ENCODE results near the gene ESRRA. TPM values are rescaled to one million over a fixed set of nuclear protein-coding genes. Genes with fewer than 3 reads are reported as not detected.

Gene ESRRA
- total RNA-seq, 4 donors from 2014 or later, result 49.2 to 108 (median 79.3) TPM

DNA sequence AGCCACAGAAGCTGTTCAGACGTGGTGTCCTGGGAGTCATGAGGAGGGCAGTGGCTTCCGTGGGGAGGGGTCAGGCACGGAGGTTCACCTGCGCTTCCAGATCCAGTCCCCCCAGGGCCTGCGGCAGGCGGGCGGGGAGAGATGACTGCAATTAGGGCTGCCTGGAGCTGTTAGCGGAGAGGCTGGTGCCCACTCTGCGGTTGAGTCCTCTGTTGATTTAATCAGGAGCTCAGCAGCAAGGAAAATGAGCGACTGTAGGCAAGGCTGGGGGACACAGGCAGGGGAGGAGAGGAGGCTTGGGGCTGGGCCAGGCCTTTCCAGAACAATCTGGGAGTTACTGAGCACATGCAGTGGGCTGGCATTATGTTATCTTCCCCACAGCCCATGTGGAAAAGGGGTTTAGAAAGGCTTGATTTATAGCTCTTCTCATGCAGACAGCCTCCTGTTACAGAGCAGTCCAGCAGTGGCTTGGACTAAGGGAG lies 40.9 kb upstream of the ESRRA start:
- intact Hi-C loops (cut with DNase I; ENCODE audit: low total_unique reads), result no loop called here
- DNase-seq (ENCODE audit: low spot score in 2 of 2), result no peak
- H3K4me3 ChIP-seq (ENCODE audit: low read depth, poor library complexity, severe bottlenecking), result no peak overlapping the region
- no peak for TF ChIP-seq POLR2A (IDR thresholded peaks at IDR 0.05)
- TF ChIP-seq, protein P1, sequence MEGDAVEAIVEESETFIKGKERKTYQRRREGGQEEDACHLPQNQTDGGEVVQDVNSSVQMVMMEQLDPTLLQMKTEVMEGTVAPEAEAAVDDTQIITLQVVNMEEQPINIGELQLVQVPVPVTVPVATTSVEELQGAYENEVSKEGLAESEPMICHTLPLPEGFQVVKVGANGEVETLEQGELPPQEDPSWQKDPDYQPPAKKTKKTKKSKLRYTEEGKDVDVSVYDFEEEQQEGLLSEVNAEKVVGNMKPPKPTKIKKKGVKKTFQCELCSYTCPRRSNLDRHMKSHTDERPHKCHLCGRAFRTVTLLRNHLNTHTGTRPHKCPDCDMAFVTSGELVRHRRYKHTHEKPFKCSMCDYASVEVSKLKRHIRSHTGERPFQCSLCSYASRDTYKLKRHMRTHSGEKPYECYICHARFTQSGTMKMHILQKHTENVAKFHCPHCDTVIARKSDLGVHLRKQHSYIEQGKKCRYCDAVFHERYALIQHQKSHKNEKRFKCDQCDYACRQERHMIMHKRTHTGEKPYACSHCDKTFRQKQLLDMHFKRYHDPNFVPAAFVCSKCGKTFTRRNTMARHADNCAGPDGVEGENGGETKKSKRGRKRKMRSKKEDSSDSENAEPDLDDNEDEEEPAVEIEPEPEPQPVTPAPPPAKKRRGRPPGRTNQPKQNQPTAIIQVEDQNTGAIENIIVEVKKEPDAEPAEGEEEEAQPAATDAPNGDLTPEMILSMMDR (IDR thresholded peaks at IDR 0.05), result no peak
- WGBS, 2 donors, result 75 to 84% methylated on average over 10 of the region's 10 CpGs

DNA sequence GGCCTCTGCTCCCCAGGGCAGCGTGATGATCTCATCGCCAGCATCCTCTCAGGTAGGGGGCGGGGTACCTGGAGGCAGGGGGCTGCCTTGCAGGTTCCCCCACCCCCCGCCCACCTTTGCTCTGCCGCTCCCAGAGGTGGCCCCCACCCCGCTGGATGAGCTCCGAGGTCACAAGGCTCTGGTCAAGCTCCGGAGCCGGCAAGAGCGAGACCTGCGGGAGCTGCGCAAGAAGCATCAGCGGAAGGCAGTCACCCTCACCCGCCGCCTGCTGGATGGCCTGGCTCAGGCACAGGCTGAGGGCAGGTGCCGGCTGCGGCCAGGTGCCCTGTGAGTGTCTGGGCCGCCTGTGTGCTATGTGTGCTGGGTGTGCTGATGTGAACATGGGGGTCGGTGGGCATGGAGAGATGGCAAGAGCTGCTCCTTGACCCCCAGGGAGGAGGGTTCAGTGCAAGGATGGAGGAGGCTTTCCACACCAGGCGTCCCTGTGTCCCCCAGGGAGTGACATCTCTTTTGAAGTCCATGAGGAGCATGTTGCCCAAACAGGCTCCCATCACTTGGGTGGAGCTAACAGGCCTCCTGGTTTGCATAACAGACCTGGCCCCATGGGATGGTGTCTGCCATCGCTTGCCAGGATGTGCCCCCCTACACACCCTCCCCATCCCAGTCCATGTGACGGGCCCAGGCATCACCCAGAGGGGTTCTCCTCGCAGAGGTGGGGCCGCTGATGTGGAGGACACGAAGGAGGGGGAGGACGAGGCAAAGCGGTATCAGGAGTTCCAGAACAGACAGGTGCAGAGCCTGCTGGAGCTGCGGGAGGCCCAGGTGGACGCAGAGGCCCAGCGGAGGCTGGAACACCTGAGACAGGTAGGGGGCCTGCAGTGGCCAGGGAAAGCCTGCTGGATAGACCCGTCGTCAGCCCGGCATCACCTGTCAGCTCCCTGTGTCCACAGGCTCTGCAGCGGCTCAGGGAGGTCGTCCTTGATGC lies 39.9 kb upstream of the ESRRA start:
- no peak for DNase-seq (ENCODE audit: low spot score in 2 of 2)
- 94 to 96% methylated on average over 30 to 34 of the region's 35 CpGs for WGBS, 2 donors
- H3K4me3 ChIP-seq (ENCODE audit: low read depth, poor library complexity, severe bottlenecking), result no peak overlapping the region
- intact Hi-C loops (cut with DNase I; ENCODE audit: low total_unique reads), result no loop called here
- TF ChIP-seq, protein P1 (IDR thresholded peaks at IDR 0.05), result no peak
- TF ChIP-seq POLR2A (IDR thresholded peaks at IDR 0.05), result no peak

DNA sequence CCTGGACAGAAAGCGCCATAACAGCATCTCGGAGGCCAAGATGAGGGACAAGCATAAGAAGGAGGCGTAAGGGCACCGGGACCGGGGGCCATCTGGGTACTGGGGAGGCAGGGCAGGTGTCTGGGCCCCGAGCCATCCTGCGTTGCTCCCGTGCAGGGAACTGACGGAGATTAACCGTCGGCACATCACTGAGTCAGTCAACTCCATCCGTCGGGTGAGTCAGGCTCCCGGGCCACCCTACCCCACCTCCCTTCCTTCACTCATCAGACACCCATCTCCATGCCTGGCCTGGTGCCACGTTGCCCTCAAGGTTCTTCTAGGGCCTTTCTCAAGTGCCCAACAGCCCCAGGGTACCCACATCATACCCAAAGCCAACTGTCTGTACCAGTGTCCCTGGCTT lies 39.0 kb upstream of the ESRRA start:
- TF ChIP-seq, protein P1 (IDR thresholded peaks at IDR 0.05), result no peak
- intact Hi-C loops (cut with DNase I; ENCODE audit: low total_unique reads), result no loop called here
- WGBS, 2 donors, result 86 to 88% methylated on average over 15 of the region's 15 CpGs
- H3K4me3 ChIP-seq (ENCODE audit: low read depth, poor library complexity, severe bottlenecking), result no peak overlapping the region
- no peak for DNase-seq (ENCODE audit: low spot score in 2 of 2)

DNA sequence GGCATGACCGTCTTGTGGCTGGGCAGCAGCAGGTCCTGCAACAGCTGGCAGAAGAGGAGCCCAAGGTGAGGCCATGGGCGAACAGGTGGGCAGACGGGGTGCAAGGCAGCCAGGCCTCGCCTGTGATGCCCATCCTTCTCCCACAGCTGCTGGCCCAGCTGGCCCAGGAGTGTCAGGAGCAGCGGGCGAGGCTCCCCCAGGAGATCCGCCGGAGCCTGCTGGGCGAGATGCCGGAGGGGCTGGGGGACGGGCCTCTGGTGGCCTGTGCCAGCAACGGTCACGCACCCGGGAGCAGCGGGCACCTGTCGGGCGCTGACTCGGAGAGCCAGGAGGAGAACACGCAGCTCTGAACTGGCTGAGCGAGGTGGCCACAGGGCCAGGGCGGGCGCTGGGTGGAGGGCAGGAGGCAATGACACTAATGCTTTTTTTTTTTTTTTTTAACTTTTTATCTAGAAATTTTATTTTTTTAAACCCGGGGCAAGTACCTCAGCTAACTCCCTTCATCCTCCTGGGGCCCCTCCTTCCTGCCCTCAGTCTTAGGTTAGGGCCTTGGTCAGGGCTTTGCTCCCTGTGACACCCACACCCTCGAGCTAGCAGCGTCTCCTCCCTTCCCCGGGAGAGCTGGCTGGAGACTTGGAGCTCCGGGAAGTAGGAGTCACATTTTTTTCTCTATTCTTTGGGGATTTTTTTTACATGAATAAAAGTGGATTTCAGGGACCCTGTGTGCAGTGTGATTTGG lies 37.9 kb upstream of the ESRRA start:
- TF ChIP-seq, protein P1 (IDR thresholded peaks at IDR 0.05), result no peak
- no peak for TF ChIP-seq POLR2A (IDR thresholded peaks at IDR 0.05)
- WGBS, 2 donors, result 42 to 55% methylated on average over 16 to 27 of the region's 27 CpGs
- intact Hi-C loops (cut with DNase I; ENCODE audit: low total_unique reads), result no loop called here
- no peak for DNase-seq (ENCODE audit: low spot score in 2 of 2)
- no peak overlapping the region for H3K4me3 ChIP-seq (ENCODE audit: low read depth, poor library complexity, severe bottlenecking)

DNA sequence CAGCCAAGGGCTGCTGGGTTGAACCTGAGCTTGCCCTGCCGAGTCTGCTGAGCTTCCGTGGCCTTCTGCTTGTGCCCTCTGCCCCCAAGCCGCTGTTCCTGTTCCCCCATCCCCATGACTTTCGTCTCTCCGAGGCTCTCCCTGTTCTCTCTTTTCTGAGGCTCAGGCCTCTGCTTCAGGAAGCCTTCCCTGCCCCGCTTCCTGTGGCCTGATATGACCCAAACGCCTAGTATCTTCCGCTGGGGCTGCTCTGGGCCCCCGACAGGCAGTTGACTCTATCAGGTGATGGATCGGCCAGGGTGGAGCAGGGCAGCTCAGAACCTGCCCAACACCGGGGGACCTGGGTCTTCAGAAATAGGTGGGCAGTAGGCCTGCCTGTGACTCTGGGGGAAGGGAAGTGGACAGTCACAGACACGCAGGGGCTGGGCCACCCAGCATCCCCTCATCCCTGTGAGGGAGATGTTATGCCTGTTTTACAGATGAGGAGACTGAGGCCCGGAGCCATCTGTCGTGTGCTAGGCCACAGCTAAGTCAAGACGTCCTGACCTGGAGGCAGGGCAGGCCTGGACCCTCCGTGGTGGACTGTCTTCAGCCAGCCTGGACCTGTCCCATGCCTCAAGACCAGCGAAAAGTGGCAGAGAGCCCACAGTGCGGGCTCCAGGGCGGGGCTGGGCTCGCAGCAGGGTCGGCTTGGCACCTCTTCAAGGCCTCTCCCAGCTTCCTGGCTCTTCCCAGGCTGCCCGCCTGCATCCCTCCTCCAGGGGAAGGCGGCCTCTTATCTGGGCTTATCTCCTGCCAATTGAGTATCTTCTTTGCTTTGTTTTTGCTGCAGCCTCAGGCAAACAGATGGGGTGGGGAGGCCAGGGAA lies 37.1 kb upstream of the ESRRA start:
- intact Hi-C loops (cut with DNase I; ENCODE audit: low total_unique reads), result no loop called here
- 22 to 29% methylated on average over 14 to 23 of the region's 23 CpGs for WGBS, 2 donors
- H3K4me3 ChIP-seq (ENCODE audit: low read depth, poor library complexity, severe bottlenecking), result no peak overlapping the region
- peak; percentile 56 to 90 for DNase-seq (ENCODE audit: low spot score in 2 of 2)
- TF ChIP-seq, protein P1 (IDR thresholded peaks at IDR 0.05), result no peak
- TF ChIP-seq POLR2A (IDR thresholded peaks at IDR 0.05), result no peak
